ENCODE measurements around the gene LIPN.

Gene LIPN

GRCh38 chr10:88781206-88781605 lies 21.4 kb downstream of the LIPN start:
- H3K4me1 ChIP-seq (ENCODE audit: control insufficient read depth, low read length), result no peaks in the 10 kb centered on the region
- H3K4me2 ChIP-seq (ENCODE audit: low read length), result no peak overlapping the region
- TF ChIP-seq EZH2phosphoT487 (IDR thresholded peaks at IDR 0.05; ENCODE audit: borderline replicate concordance, low read length) (no peak), CTCF (IDR thresholded peaks at IDR 0.05; ENCODE audit: low read depth, low read length, poor library complexity, severe bottlenecking) (no peak)
- H3K79me2 ChIP-seq (ENCODE audit: control insufficient read depth, low read length), result no peaks in the 10 kb centered on the region
- no peak overlapping the region for H3K4me3 ChIP-seq (ENCODE audit: low read length)
- no peaks in the 10 kb centered on the region for H3K36me3 ChIP-seq (ENCODE audit: control insufficient read depth, low read length)
- no peaks in the 10 kb centered on the region for H4K20me1 ChIP-seq (ENCODE audit: control insufficient read depth, insufficient read depth, low read depth, low read length)
- H3K27ac ChIP-seq (ENCODE audit: low read depth, low read length), result no peak overlapping the region
- no peaks in the 10 kb centered on the region for H3F3A ChIP-seq (ENCODE audit: control insufficient read depth, insufficient read depth)
- no peaks in the 10 kb centered on the region for H3K9me3 ChIP-seq (ENCODE audit: control insufficient read depth, insufficient read depth, low read length)
- 0 out of 2 replicates have a peak, but pooled peaks cover 3% of the 10 kb centered on the region for H3K27me3 ChIP-seq (ENCODE audit: control insufficient read depth, low read length)
- no peaks in the 10 kb centered on the region for H3K9me2 ChIP-seq (replicated peaks; ENCODE audit: control insufficient read depth, low read length)

- Histone ChIP-seq H3F3A (ENCODE audit: control insufficient read depth, insufficient read depth) (no peaks in the 10 kb centered on the region), H3K4me3 (ENCODE audit: low read length) (no peak overlapping the region), H3K9me3 (ENCODE audit: control insufficient read depth, insufficient read depth, low read length) (no peaks in the 10 kb centered on the region), H3K36me3 (ENCODE audit: control insufficient read depth, low read length) (no peaks in the 10 kb centered on the region), H3K9me2 (replicated peaks; ENCODE audit: control insufficient read depth, low read length) (no peaks in the 10 kb centered on the region), H3K79me2 (ENCODE audit: control insufficient read depth, low read length) (no peaks in the 10 kb centered on the region), H3K4me1 (ENCODE audit: control insufficient read depth, low read length) (no peaks in the 10 kb centered on the region), H3K27me3 (ENCODE audit: control insufficient read depth, low read length) (0 out of 2 replicates have a peak, but pooled peaks cover 3% of the 10 kb centered on the region), H4K20me1 (ENCODE audit: control insufficient read depth, insufficient read depth, low read depth, low read length) (no peaks in the 10 kb centered on the region), H3K27ac (ENCODE audit: low read depth, low read length) (no peak overlapping the region), H3K4me2 (ENCODE audit: low read length) (no peak overlapping the region)
- TF ChIP-seq EZH2phosphoT487 (IDR thresholded peaks at IDR 0.05; ENCODE audit: borderline replicate concordance, low read length) (no peak), CTCF (IDR thresholded peaks at IDR 0.05; ENCODE audit: low read depth, low read length, poor library complexity, severe bottlenecking) (no peak)
Observed at GRCh38 chr10:88782222-88782621, 22.4 kb downstream of the LIPN start.

- Histone ChIP-seq H3K27me3 (ENCODE audit: control insufficient read depth, low read length) (0 out of 2 replicates have a peak, but pooled peaks cover 3% of the 10 kb centered on the region), H3K27ac (ENCODE audit: low read depth, low read length) (no peak overlapping the region), H3K79me2 (ENCODE audit: control insufficient read depth, low read length) (no peaks in the 10 kb centered on the region), H3K4me1 (ENCODE audit: control insufficient read depth, low read length) (no peaks in the 10 kb centered on the region), H3K9me2 (replicated peaks; ENCODE audit: control insufficient read depth, low read length) (no peaks in the 10 kb centered on the region), H3K36me3 (ENCODE audit: control insufficient read depth, low read length) (no peaks in the 10 kb centered on the region), H3F3A (ENCODE audit: control insufficient read depth, insufficient read depth) (no peaks in the 10 kb centered on the region), H4K20me1 (ENCODE audit: control insufficient read depth, insufficient read depth, low read depth, low read length) (no peaks in the 10 kb centered on the region), H3K4me2 (ENCODE audit: low read length) (no peak overlapping the region), H3K4me3 (ENCODE audit: low read length) (no peak overlapping the region), H3K9me3 (ENCODE audit: control insufficient read depth, insufficient read depth, low read length) (no peaks in the 10 kb centered on the region)
- TF ChIP-seq EZH2phosphoT487 (IDR thresholded peaks at IDR 0.05; ENCODE audit: borderline replicate concordance, low read length) (no peak), CTCF (IDR thresholded peaks at IDR 0.05; ENCODE audit: low read depth, low read length, poor library complexity, severe bottlenecking) (no peak)
Observed at GRCh38 chr10:88783724-88784123, 23.9 kb downstream of the LIPN start.
